A673 (cell line): ENCODE measurements around the gene LNX1.

Experiments
- CTCF ChIP-seq: fragments of 300-800, 200-600 bp; sonication (generic); conservative IDR thresholded peaks from 2 replicates; pipeline ENCODE4 v1.5.1; 2017; ENCODE audit warnings: low read depth, mild to moderate bottlenecking, antibody characterized with exemption, low read length, moderate library complexity, mixed read lengths
- EZH2 ChIP-seq: fragments of 200-600 bp; sonication (generic); IDR thresholded peaks from 2 replicates; pipeline ENCODE4 v1.6.1; 2017; ENCODE audit warnings: borderline replicate concordance, low read depth, mild to moderate bottlenecking, mixed read lengths, antibody characterized with exemption, low read length; ENCODE audit not compliant: poor library complexity, severe bottlenecking

- no peak for TF ChIP-seq CTCF
- no peak for TF ChIP-seq EZH2
Observed at GRCh38 chr4:53584658-53585057, 6.6 kb downstream of the LNX1 start.
